ENCODE results near the gene DEF6. TPM values are rescaled to one million over a fixed set of nuclear protein-coding genes. Genes with fewer than 3 reads are reported as not detected.

DEF6 gene
- total and polyA plus RNA-seq, 2 of the 8 experiments (the other 6 are each of a cell fraction or from before 2014, with no cell fraction given) = 3.3 to 4.1 TPM

DNA sequence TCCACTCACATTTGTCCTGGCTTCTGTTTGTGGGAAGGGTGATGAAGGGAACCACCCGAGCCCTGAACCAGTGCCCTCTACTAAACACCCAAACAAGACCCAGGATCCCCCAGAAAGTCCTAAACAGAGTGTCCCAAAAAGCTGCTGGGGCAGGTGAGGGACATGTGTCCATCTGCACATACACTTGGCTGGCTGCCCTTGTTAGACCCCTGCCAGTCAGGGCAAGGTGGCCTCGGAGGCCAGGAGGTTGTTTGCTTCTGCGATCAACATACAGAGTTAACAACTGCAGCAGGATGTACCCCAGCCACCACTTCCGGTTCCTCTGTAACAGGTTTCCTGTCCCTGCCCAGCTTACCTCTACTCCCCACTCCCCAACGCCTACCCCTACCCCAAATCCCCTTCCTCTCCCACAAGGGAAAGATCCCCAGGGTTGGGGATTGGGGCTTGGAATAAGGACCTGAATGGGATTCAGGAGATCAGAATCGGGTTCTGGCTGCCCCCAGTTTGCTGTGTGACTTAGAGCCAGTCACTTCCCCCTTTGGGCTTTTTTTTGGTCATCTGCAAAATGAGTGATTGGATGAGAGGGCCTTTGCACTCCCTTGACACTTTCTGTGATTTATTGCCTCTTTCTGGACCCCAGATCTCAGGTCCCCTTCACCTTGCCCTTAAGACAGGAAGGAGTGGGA lies 13.9 kb downstream of the DEF6 start (continued):
- no peak for TF ChIP-seq TAF1 (IDR thresholded peaks at IDR 0.05; ENCODE audit: low read depth, low read length)
- no peak for TF ChIP-seq GABPA (IDR thresholded peaks at IDR 0.05; ENCODE audit: borderline replicate concordance, insufficient read depth, low read length)
